Thyroid gland (tissue), 4 donors: ENCODE measurements around the gene RNU5D-1. TPM values are rescaled to one million over a fixed set of nuclear protein-coding genes. Genes with fewer than 3 reads are reported as not detected.
A peak's percentile ranks its signal among the peaks of the same experiment; 100 is the strongest.
"Not testable (repeated sequence)": the region's sequence is repeated elsewhere in the genome, so short reads cannot be mapped to it uniquely, and the experiment has no call there.

ENCODE experiments used
- DNase-seq, 2 donors: peaks; one replicate each; pipeline ENCODE4 v3.0.0-alpha.2; 2019
- H3K27ac ChIP-seq, 3 donors: fragments of 200-600 bp; sonication (generic); 1 replicate in 2 of 3; 2 replicates in 1 of 3; pipeline ENCODE4 v1.5.1; 2016 to 2019; ENCODE audit warnings: mild to moderate bottlenecking in 1 of 3, moderate library complexity in 1 of 3
- H3K27me3 ChIP-seq: fragments of 200-600 bp; sonication (generic); one replicate; pipeline ENCODE4 v1.5.1; 2019
- H3K36me3 ChIP-seq, 2 donors: fragments of 200-600 bp; sonication (generic); one replicate each; pipeline ENCODE4 v1.5.1; 2016 to 2019
- H3K4me1 ChIP-seq, 2 donors: fragments of 200-600 bp; sonication (generic); one replicate each; pipeline ENCODE4 v1.5.1; 2017 to 2019
- H3K4me3 ChIP-seq, 3 donors: fragments of 200-600 bp; sonication (generic); replicated peaks in 1 of 3; 1 replicate in 2 of 3; 2 replicates in 1 of 3; pipeline ENCODE4 v1.5.1; 2016; ENCODE audit warnings: mild to moderate bottlenecking in 1 of 3
- H3K9me3 ChIP-seq: fragments of 200-600 bp; sonication (generic); one replicate; pipeline ENCODE4 v1.5.1; 2017
- CTCF ChIP-seq, 6 experiments: fragments of 200-600 bp in 3 of 6; fragments of 450-650 bp in 3 of 6; sonication (generic) in 3 of 6; IDR thresholded peaks; one replicate each; pipeline ENCODE4 v1.5.1; 2016 to 2019; ENCODE audit warnings: antibody characterized with exemption in 6 of 6, mild to moderate bottlenecking in 2 of 6, inconsistent platforms in 1 of 6, moderate library complexity in 1 of 6
- POLR2A ChIP-seq, 2 donors: fragments of 450-650 bp; IDR thresholded peaks; one replicate each; pipeline ENCODE4 v1.6.1; 2017; ENCODE audit warnings: antibody characterized with exemption in 2 of 2, mild to moderate bottlenecking in 2 of 2, moderate library complexity in 1 of 2
- WGBS, 2 donors: methylation state at CpG; one replicate each; pipeline ENCODE4 v1.1.5; 2017; 5-methylcytosine and 5-hydroxymethylcytosine counted together
- intact Hi-C: fragments of 100-400 bp; cut with DNase I; formaldehyde crosslinking; loops from one replicate; pipeline ENCODE4 v1.15.1; 2023
- total RNA-seq, 4 donors: library from RNA; depleted of rRNA; stranded (reverse); fragments of >200 nt; gene quantifications; one replicate each; pipeline ENCODE4 v1.2.3, GENCODE V29; 2016

The RNU5D-1 gene
- total RNA-seq, 4 donors from 2014 or later = not detected

- Histone ChIP-seq H3K27me3 (no peaks in the 10 kb centered on the region), H3K4me1 (peaks cover 12 to 14% of the 10 kb centered on the region in 2 donors), H3K36me3 (peaks cover 11 to 22% of the 10 kb centered on the region in 2 donors), H3K9me3 (no peaks in the 10 kb centered on the region), H3K4me3 (no peak overlapping the region), H3K27ac (no peak overlapping the region)
- TF ChIP-seq CTCF (IDR thresholded peaks at IDR 0.05) (no peak), POLR2A (IDR thresholded peaks at IDR 0.05) (no peak)
- no peak for DNase-seq
- 90 to 92% methylated on average over 13 to 14 of the region's 14 CpGs for WGBS, 2 donors
- intact Hi-C loops = loop anchor here (5.0 kb wide), 1 partner anchor 35 kb away; no protein-coding TSS in a partner anchor
Measured at GRCh38 chr1:44777547-44777946, 46.6 kb upstream of the RNU5D-1 start.

GRCh38 chr1:44776730-44777068 is 45.7 kb upstream of the RNU5D-1 start:
- 65 to 72% methylated on average over 6 to 12 of the region's 12 CpGs for whole genome bisulfite sequencing, 2 donors

GRCh38 chr1:44775930-44776729 is 45.2 kb upstream of the RNU5D-1 start:
- peak; percentile 18 to 25 for DNase-seq
- TF ChIP-seq CTCF (IDR thresholded peaks at IDR 0.05) (no peak), POLR2A (IDR thresholded peaks at IDR 0.05) (no peak)
- intact Hi-C loops = loop anchor here (5.0 kb wide), 1 partner anchor 34 kb away; no protein-coding TSS in a partner anchor
- Histone ChIP-seq H3K4me1 (peaks cover 12 to 14% of the 10 kb centered on the region in 2 donors), H3K27ac (peak overlapping the region; percentile 88 to 90 (median 89)), H3K4me3 (peak overlapping the region; percentile 57 to 96 (median 71)), H3K9me3 (no peaks in the 10 kb centered on the region), H3K27me3 (no peaks in the 10 kb centered on the region), H3K36me3 (peaks cover 11 to 22% of the 10 kb centered on the region in 2 donors)
- 13 to 24% methylated on average over 19 to 36 of the region's 36 CpGs for WGBS, 2 donors

More at GRCh38 chr1:44776730-44777068, 45.7 kb upstream of the RNU5D-1 start:
- H3K36me3 ChIP-seq = peaks cover 11 to 22% of the 10 kb centered on the region in 2 donors
- no peak for TF ChIP-seq POLR2A (IDR thresholded peaks at IDR 0.05)
- H3K4me1 ChIP-seq = peaks cover 12 to 14% of the 10 kb centered on the region in 2 donors
- peak in 1 of 2 donors; percentile 13 for DNase-seq
- no peaks in the 10 kb centered on the region for H3K27me3 ChIP-seq
- intact Hi-C loops = loop anchor here (5.0 kb wide), 1 partner anchor 34 kb away; no protein-coding TSS in a partner anchor
- H3K9me3 ChIP-seq = no peaks in the 10 kb centered on the region
- H3K4me3 ChIP-seq = peak overlapping the region in 1 of 3 donors; percentile 71
- H3K27ac ChIP-seq = peak overlapping the region in 2 of 3 donors; percentile 89 to 90

- peaks cover 12 to 14% of the 10 kb centered on the region in 2 donors for H3K4me1 ChIP-seq
- H3K4me3 ChIP-seq = peak within 1 kb of the TSS; percentile 57 to 96 (median 71)
- H3K27ac ChIP-seq = peak within 1 kb of the TSS; percentile 88 to 90 (median 89)
- H3K36me3 ChIP-seq = peaks cover 11 to 22% of the 10 kb centered on the region in 2 donors
- 1% methylated on average over 32 to 34 of the region's 65 CpGs for WGBS, 2 donors
- DNase-seq = peak; percentile 91 to 92
- intact Hi-C loops = loop anchor here (5.0 kb wide), 1 partner anchor 33 kb away; no protein-coding TSS in a partner anchor
- TF ChIP-seq CTCF (IDR thresholded peaks at IDR 0.05) (peak in 1 of 6 experiments; percentile 3), POLR2A (IDR thresholded peaks at IDR 0.05) (peak; percentile 33 to 94)
- no peaks in the 10 kb centered on the region for H3K9me3 ChIP-seq
- H3K27me3 ChIP-seq = no peaks in the 10 kb centered on the region
Measured at GRCh38 chr1:44775078-44775929, 44.3 kb upstream of the RNU5D-1 start, which contains the start of gene RPS8. Gene RPS8, plus strand, starts transcription at chr1:44775540. Its CDS starts 57 bp downstream, at chr1:44775597.

GRCh38 chr1:44766421-44766820 is 35.5 kb upstream of the RNU5D-1 start:
- 96 to 97% methylated on average over 6 of the region's 6 CpGs for WGBS, 2 donors
- DNase-seq = not testable (repeated sequence)

More at GRCh38 chr1:44766421-44766820, 35.5 kb upstream of the RNU5D-1 start:
- H3K36me3 ChIP-seq, H3K4me3 ChIP-seq, H3K27ac ChIP-seq, H3K27me3 ChIP-seq, H3K4me1 ChIP-seq, H3K9me3 ChIP-seq, intact Hi-C loops: not testable (repeated sequence)
